GM23338 (cell line): ENCODE results near the gene DIS3L.
"Not testable (repeated sequence)": the region's sequence is repeated elsewhere in the genome, so short reads cannot be mapped to it uniquely, and the experiment has no call there.

Experiments used
- ETS1 ChIP-seq: IDR thresholded peaks from 2 replicates; pipeline ENCODE4 v1.6.1; 2016; ENCODE audit warnings: antibody characterized with exemption
- EZH2 ChIP-seq: fragments of 200-600 bp; sonication (generic); IDR thresholded peaks from one replicate; pipeline ENCODE4 v1.8.0; 2017; ENCODE audit warnings: antibody characterized with exemption, mild to moderate bottlenecking, low read depth; ENCODE audit not compliant: unreplicated experiment
- EZH2phosphoT487 ChIP-seq: fragments of 200-600 bp; sonication (generic); IDR thresholded peaks from one replicate; pipeline ENCODE4 v1.8.1; 2018; ENCODE audit warnings: antibody characterized with exemption; ENCODE audit not compliant: unreplicated experiment
- NANOG ChIP-seq: IDR thresholded peaks from 2 replicates; pipeline ENCODE4 v1.6.1; 2016; ENCODE audit warnings: antibody characterized with exemption, borderline replicate concordance
- POLR2AphosphoS5 ChIP-seq: IDR thresholded peaks from 2 replicates; pipeline ENCODE4 v1.6.1; 2016; ENCODE audit warnings: antibody characterized with exemption, low read depth
- TF ChIP-seq, protein P1 (sequence below), 2 experiments: fragments of 200-600 bp in 1 of 2; sonication (generic) in 1 of 2; conservative IDR thresholded peaks; 2 replicates each; pipeline versions ENCODE4 v1.5.1 to v1.6.1; 2016 to 2017; ENCODE audit warnings: antibody characterized with exemption in 2 of 2, low read depth in 2 of 2, mild to moderate bottlenecking in 2 of 2, moderate library complexity in 1 of 2

GRCh38 chr15:66245832-66246231 lies 47.5 kb upstream of the DIS3L start:
- TF ChIP-seq NANOG, EZH2phosphoT487, POLR2AphosphoS5, ETS1, EZH2: not testable (repeated sequence)
- TF ChIP-seq, protein P1, sequence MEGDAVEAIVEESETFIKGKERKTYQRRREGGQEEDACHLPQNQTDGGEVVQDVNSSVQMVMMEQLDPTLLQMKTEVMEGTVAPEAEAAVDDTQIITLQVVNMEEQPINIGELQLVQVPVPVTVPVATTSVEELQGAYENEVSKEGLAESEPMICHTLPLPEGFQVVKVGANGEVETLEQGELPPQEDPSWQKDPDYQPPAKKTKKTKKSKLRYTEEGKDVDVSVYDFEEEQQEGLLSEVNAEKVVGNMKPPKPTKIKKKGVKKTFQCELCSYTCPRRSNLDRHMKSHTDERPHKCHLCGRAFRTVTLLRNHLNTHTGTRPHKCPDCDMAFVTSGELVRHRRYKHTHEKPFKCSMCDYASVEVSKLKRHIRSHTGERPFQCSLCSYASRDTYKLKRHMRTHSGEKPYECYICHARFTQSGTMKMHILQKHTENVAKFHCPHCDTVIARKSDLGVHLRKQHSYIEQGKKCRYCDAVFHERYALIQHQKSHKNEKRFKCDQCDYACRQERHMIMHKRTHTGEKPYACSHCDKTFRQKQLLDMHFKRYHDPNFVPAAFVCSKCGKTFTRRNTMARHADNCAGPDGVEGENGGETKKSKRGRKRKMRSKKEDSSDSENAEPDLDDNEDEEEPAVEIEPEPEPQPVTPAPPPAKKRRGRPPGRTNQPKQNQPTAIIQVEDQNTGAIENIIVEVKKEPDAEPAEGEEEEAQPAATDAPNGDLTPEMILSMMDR (conservative IDR thresholded peaks at IDR 0.05; ENCODE audit: low read depth in 2 of 2), result not testable (repeated sequence)
